Measurements from ENCODE around the gene DISC1. TPM values are rescaled to one million over a fixed set of nuclear protein-coding genes. Genes with fewer than 3 reads are reported as not detected.

DISC1 gene
- total RNA-seq, 1 donor from 2014 or later = 12.3 TPM

DNA sequence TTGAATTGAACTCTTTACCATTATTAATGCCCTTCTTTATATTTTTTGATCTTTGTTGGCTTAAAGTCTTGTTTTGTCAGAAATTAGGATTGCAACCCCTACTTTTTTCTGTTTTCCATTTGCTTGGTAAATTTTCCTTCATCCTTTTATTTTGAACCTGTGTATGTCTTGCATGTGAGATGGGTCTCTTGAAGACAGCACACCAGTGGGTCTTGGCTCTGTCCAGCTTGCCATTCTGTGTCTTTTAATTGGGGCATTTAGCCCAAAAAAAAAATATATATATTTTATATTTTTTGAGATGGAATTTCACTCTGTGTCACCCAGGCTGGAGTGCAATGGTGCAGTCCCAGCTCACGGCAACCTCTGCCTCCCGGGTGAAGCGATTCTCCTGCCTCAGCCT is 33.6 kb downstream of the DISC1 start:
- intact Hi-C loops (cut with DNase I) = no loop called here
- Histone ChIP-seq H3K4me1 (no peaks in the 10 kb centered on the region), H3K27me3 (no peaks in the 10 kb centered on the region), H3K4me3 (no peak overlapping the region), H3K36me3 (no peaks in the 10 kb centered on the region), H3K9me3 (no peaks in the 10 kb centered on the region), H3K27ac (no peak overlapping the region)
- TF ChIP-seq POLR2AphosphoS5 (IDR thresholded peaks at IDR 0.05; ENCODE audit: insufficient read depth in 1 of 2, low read depth in 1 of 2) = no peak
- no peak for TF ChIP-seq POLR2A (IDR thresholded peaks at IDR 0.05)
- TF ChIP-seq, protein P1, sequence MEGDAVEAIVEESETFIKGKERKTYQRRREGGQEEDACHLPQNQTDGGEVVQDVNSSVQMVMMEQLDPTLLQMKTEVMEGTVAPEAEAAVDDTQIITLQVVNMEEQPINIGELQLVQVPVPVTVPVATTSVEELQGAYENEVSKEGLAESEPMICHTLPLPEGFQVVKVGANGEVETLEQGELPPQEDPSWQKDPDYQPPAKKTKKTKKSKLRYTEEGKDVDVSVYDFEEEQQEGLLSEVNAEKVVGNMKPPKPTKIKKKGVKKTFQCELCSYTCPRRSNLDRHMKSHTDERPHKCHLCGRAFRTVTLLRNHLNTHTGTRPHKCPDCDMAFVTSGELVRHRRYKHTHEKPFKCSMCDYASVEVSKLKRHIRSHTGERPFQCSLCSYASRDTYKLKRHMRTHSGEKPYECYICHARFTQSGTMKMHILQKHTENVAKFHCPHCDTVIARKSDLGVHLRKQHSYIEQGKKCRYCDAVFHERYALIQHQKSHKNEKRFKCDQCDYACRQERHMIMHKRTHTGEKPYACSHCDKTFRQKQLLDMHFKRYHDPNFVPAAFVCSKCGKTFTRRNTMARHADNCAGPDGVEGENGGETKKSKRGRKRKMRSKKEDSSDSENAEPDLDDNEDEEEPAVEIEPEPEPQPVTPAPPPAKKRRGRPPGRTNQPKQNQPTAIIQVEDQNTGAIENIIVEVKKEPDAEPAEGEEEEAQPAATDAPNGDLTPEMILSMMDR (IDR thresholded peaks at IDR 0.05) = no peak
- no peak for DNase-seq (ENCODE audit: extremely low spot score in 2 of 2)

DNA sequence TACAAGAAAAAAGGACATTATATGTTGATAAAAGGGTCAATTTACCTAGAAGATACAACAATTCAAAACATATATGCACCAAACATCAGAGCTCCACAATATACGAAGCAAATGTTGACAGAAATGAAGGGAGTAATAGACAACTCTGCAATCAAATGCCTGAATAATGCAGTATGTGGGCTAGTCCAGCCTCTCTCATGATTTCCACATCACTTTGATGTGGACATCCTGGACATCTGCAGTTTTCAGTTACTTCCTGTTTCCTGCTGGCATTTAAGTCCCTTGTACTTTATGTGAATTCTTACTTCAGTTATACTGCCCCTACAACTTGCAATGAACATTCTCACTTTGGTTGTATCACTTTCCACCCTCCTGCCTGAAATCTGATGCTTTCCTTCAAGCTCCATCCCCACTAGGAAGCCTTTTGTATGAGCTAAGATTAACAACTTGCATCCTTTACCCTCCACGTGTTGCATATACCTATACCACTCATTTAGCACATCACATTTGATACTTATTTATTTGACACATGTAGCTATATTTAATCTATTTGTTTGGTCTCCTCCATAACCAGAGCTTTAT is 36.7 kb downstream of the DISC1 start:
- Histone ChIP-seq H3K27ac (no peak overlapping the region), H3K27me3 (no peaks in the 10 kb centered on the region), H3K36me3 (no peaks in the 10 kb centered on the region), H3K4me3 (no peak overlapping the region), H3K4me1 (no peaks in the 10 kb centered on the region), H3K9me3 (no peaks in the 10 kb centered on the region)
- TF ChIP-seq, protein P1 (IDR thresholded peaks at IDR 0.05) = no peak
- TF ChIP-seq POLR2A (IDR thresholded peaks at IDR 0.05) (no peak), POLR2AphosphoS5 (IDR thresholded peaks at IDR 0.05; ENCODE audit: insufficient read depth in 1 of 2, low read depth in 1 of 2) (no peak)
- intact Hi-C loops (cut with DNase I) = no loop called here
- DNase-seq (ENCODE audit: extremely low spot score in 2 of 2) = no peak

DNA sequence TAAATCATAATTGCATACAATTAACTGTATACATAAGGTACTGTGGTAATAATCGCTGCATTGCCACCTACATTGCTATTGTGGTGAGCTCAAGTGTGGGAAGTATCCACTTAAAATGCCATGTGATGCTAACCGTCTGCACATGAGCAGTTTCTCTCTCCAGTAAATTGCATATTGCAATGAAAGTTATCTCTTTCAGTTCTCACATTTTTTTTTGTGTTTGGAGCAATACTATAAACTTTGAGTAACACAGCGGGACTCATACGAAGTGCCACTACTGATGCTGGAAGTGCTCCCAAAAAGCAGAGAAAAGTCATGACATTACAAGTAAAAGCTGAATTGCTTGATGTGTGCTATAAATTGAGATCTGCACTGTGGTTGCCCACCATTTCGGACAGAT is 38.5 kb downstream of the DISC1 start:
- H3K4me1 ChIP-seq = no peaks in the 10 kb centered on the region
- H3K9me3 ChIP-seq = peaks cover under 1% of the 10 kb centered on the region
- H3K36me3 ChIP-seq = no peaks in the 10 kb centered on the region
- DNase-seq (ENCODE audit: extremely low spot score in 2 of 2) = no peak
- H3K27me3 ChIP-seq = no peaks in the 10 kb centered on the region
- no peak overlapping the region for H3K4me3 ChIP-seq
- TF ChIP-seq POLR2A (IDR thresholded peaks at IDR 0.05) = no peak
- no peak for TF ChIP-seq POLR2AphosphoS5 (IDR thresholded peaks at IDR 0.05; ENCODE audit: insufficient read depth in 1 of 2, low read depth in 1 of 2)
- TF ChIP-seq, protein P1 (IDR thresholded peaks at IDR 0.05) = no peak
- H3K27ac ChIP-seq = no peak overlapping the region
- intact Hi-C loops (cut with DNase I) = no loop called here

DNA sequence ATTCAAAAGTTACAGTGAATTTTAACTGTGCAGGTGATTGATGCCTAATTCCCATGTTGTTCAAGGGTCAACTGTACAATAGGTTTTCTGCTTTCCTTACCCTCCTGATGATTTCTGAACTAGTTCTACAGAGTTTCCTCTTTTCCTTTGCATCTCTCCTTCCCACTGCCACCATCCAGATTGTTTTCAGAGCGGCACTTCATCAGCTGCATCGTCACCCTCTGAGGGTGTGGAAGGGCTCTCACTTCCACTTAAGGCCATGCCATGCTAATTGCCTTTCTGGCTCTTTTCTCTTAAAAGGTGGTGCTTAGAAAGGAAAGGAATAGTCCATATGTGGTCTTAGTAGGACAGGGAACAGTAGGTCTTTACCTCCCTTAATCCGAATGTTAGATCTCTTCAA is 39.1 kb downstream of the DISC1 start:
- no peak overlapping the region for H3K4me3 ChIP-seq
- peaks cover 5% of the 10 kb centered on the region for H3K9me3 ChIP-seq
- H3K36me3 ChIP-seq = no peaks in the 10 kb centered on the region
- no peak overlapping the region for H3K27ac ChIP-seq
- DNase-seq (ENCODE audit: extremely low spot score in 2 of 2) = no peak
- intact Hi-C loops (cut with DNase I) = no loop called here
- TF ChIP-seq POLR2AphosphoS5 (IDR thresholded peaks at IDR 0.05; ENCODE audit: insufficient read depth in 1 of 2, low read depth in 1 of 2) = no peak
- H3K4me1 ChIP-seq = no peaks in the 10 kb centered on the region
- no peaks in the 10 kb centered on the region for H3K27me3 ChIP-seq

DNA sequence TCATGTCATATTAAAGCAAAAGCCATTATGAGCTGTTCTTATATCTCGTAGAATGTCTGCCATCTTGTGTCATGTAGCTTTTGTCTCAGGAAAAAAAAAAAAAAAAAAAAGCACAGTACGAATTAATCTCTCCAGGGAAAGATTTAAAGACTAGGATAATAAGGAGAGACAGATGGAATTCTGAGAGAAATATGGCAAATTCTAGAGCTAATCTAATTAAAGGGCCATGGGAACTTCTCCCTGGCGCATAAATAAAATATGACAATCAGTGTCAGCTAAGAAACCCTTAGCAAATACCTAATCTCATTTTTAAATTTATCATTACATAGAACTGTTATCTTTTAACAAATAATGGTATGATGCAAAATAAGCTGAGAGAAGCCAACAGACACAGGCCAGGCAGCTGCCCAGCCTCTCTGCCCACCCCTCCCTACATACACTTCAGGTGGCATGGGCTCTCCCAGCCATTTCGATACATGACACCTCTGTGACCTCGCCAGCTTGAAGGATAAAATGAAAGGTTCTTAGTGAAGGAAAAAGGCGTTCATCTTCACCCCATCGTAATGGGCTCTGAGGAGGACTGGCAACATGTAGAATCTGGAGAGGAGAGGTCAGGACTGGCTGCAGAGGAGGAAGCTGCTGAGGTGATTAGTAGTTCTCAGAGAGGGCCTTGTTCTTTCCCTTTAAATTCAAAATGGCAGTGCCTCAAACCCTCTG is 39.8 kb downstream of the DISC1 start:
- DNase-seq (ENCODE audit: extremely low spot score in 2 of 2) = no peak
- Histone ChIP-seq H3K27ac (no peak overlapping the region), H3K4me3 (no peak overlapping the region), H3K4me1 (no peaks in the 10 kb centered on the region), H3K9me3 (peaks cover 5% of the 10 kb centered on the region), H3K27me3 (no peaks in the 10 kb centered on the region), H3K36me3 (no peaks in the 10 kb centered on the region)
- TF ChIP-seq, protein P1 (IDR thresholded peaks at IDR 0.05) = no peak
- no peak for TF ChIP-seq POLR2AphosphoS5 (IDR thresholded peaks at IDR 0.05; ENCODE audit: insufficient read depth in 1 of 2, low read depth in 1 of 2)
- no peak for TF ChIP-seq POLR2A (IDR thresholded peaks at IDR 0.05)
- intact Hi-C loops (cut with DNase I) = no loop called here

All from vagina (tissue), 2 donors.